Upper lobe of left lung (tissue), 4 donors: ENCODE data around the gene MARS1.

Source experiments
- CTCF ChIP-seq, 6 experiments: fragments of 450-650 bp in 4 of 6; fragments of 200-600 bp in 2 of 6; sonication (generic) in 2 of 6; IDR thresholded peaks; one replicate each; pipeline ENCODE4 v1.5.1; 2016 to 2019; ENCODE audit warnings: antibody characterized with exemption in 6 of 6
- EP300 ChIP-seq, 4 donors: sonication (generic); formaldehyde crosslinking; IDR thresholded peaks; one replicate each; pipeline ENCODE4 v1.5.1; 2017; ENCODE audit warnings: antibody characterized with exemption in 4 of 4, control low read depth in 2 of 4
- POLR2A ChIP-seq, 4 donors: fragments of 450-650 bp; IDR thresholded peaks; one replicate each; pipeline ENCODE4 v1.5.1; 2016 to 2017; ENCODE audit warnings: antibody characterized with exemption in 4 of 4, mild to moderate bottlenecking in 2 of 4
- POLR2AphosphoS5 ChIP-seq, 2 donors: sonication (generic); formaldehyde crosslinking; IDR thresholded peaks; one replicate each; pipeline ENCODE4 v1.5.1; 2017; ENCODE audit warnings: antibody characterized with exemption in 2 of 2

GRCh38 chr12:57481671-57482070, 6.2 kb upstream of the MARS1 start:
- TF ChIP-seq CTCF (IDR thresholded peaks at IDR 0.05) = no peak
- TF ChIP-seq POLR2A (IDR thresholded peaks at IDR 0.05) = no peak
- no peak for TF ChIP-seq POLR2AphosphoS5 (IDR thresholded peaks at IDR 0.05)
- TF ChIP-seq EP300 (IDR thresholded peaks at IDR 0.05) = no peak
